ENCODE results near the gene SLC35B2. TPM values are rescaled to one million over a fixed set of nuclear protein-coding genes. Genes with fewer than 3 reads are reported as not detected.

The SLC35B2 gene
- total and polyA plus RNA-seq, 9 of the 15 experiments (the other 6 are each of a cell fraction or from before 2014, with no cell fraction given) = 14.5 to 59.1 (median 47.1) TPM

GRCh38 chr6:44275749-44276648 is 18.7 kb upstream of the SLC35B2 start (continued):
- TF ChIP-seq RUNX1 (IDR thresholded peaks at IDR 0.05; ENCODE audit: low read depth) (no peak), EP300 (IDR thresholded peaks at IDR 0.05; ENCODE audit: low read length) (no peak), HNRNPLL (IDR thresholded peaks at IDR 0.05; ENCODE audit: low read depth, low read length, poor library complexity, severe bottlenecking) (peak; percentile 25), ZNF444 (CRISPR knock-in tag; IDR thresholded peaks at IDR 0.05) (no peak), ZNF583 (CRISPR knock-in tag; IDR thresholded peaks at IDR 0.05) (no peak), ZNF274 (IDR thresholded peaks at IDR 0.05; ENCODE audit: borderline replicate concordance, low read depth, low read length) (no peak), ZNF263 (CRISPR knock-in tag; IDR thresholded peaks at IDR 0.05; ENCODE audit: borderline replicate concordance) (peak; percentile 93), CHD4 (IDR thresholded peaks at IDR 0.05; ENCODE audit: insufficient read depth, insufficient replicate concordance, low read depth, low read length, poor library complexity, severe bottlenecking) (no peak), ZNF282 (CRISPR knock-in tag; IDR thresholded peaks at IDR 0.05) (no peak), RBM15 (IDR thresholded peaks at IDR 0.05; ENCODE audit: insufficient read depth, low read length) (no peak), HNRNPL (IDR thresholded peaks at IDR 0.05; ENCODE audit: low read depth, low read length) (no peak), SMARCE1 (IDR thresholded peaks at IDR 0.05) (no peak), L3MBTL2 (IDR thresholded peaks at IDR 0.05) (peak; percentile 43), CXXC5 (CRISPR knock-in tag; IDR thresholded peaks at IDR 0.05) (peak; percentile 26; the same call in 1 of the 2 replicates), SAFB (IDR thresholded peaks at IDR 0.05; ENCODE audit: borderline replicate concordance, low read depth, low read length) (0 out of 2 replicates have a peak, but pooled peaks have one; percentile 5), RBM22 (IDR thresholded peaks at IDR 0.05; ENCODE audit: low read depth, low read length, poor library complexity, severe bottlenecking) (no peak), ETV6 (IDR thresholded peaks at IDR 0.05; ENCODE audit: borderline replicate concordance in 1 of 2, low read depth in 2 of 2, low read length in 1 of 2) (no peak), ETV6 (CRISPR knock-in tag; IDR thresholded peaks at IDR 0.05; ENCODE audit: borderline replicate concordance) (no peak), HDAC8 (tag; IDR thresholded peaks at IDR 0.05) (no peak), ETS1 (conservative IDR thresholded peaks at IDR 0.05; ENCODE audit: control insufficient read depth, low read depth, low read length) (0 out of 2 replicates have a peak, but pooled peaks have one; percentile 14), MYC (IDR thresholded peaks at IDR 0.05; ENCODE audit: low read depth, low read length) (no peak), MYC (CRISPR knock-in tag; IDR thresholded peaks at IDR 0.05; ENCODE audit: borderline replicate concordance, low read depth) (no peak)
- TF ChIP-seq, protein P1, sequence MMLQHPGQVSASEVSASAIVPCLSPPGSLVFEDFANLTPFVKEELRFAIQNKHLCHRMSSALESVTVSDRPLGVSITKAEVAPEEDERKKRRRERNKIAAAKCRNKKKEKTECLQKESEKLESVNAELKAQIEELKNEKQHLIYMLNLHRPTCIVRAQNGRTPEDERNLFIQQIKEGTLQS (IDR thresholded peaks at IDR 0.05) = no peak
- TF ChIP-seq, protein P1 (CRISPR knock-in tag; conservative IDR thresholded peaks at IDR 0.05) = no peak
- TF ChIP-seq, protein P2, sequence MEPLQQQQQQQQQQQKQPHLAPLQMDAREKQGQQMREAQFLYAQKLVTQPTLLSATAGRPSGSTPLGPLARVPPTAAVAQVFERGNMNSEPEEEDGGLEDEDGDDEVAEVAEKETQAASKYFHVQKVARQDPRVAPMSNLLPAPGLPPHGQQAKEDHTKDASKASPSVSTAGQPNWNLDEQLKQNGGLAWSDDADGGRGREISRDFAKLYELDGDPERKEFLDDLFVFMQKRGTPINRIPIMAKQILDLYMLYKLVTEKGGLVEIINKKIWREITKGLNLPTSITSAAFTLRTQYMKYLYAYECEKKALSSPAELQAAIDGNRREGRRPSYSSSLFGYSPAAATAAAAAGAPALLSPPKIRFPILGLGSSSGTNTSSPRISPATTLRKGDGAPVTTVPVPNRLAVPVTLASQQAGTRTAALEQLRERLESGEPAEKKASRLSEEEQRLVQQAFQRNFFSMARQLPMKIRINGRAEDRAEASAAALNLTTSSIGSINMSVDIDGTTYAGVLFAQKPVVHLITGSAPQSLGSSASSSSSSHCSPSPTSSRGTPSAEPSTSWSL (CRISPR knock-in tag; IDR thresholded peaks at IDR 0.05; ENCODE audit: borderline replicate concordance) = no peak

Measured in K562 (cell line).